H1 (cell line): Measurements from ENCODE around the gene STXBP5. TPM values are rescaled to one million over a fixed set of nuclear protein-coding genes. Genes with fewer than 3 reads are reported as not detected.

Experiments used
- CTCF ChIA-PET: fragments of 300-600 bp; sonication (Branson Sonifier 250); formaldehyde crosslinking; loops from one replicate; lab custom pipeline; 2021; ENCODE audit not compliant: partially characterized antibody; lab: Charles Lee
- POLR2A ChIA-PET: fragments of 300-600 bp; sonication (Branson Sonifier 250); formaldehyde crosslinking; loops from one replicate; lab custom pipeline; 2021; ENCODE audit warnings: inconsistent platforms; ENCODE audit not compliant: partially characterized antibody; lab: Charles Lee
- DNase-seq, 2 experiments: peaks; one replicate each; pipeline versions ENCODE4 v3.0.0 to v3.0.0-alpha.2; 2010 to 2022; ENCODE audit warnings: low spot score in 2 of 2, low read depth in 1 of 2, mixed read lengths in 1 of 2
- FAIRE-seq: peaks from 2 replicates; lab custom pipeline; 2011; peaks lifted over from hg19 to GRCh38; lab: Jason Lieb, UNC
- H2AFZ ChIP-seq: 2 replicates; pipeline ENCODE4 v1.8.1; 2012; ENCODE audit warnings: low read length, inconsistent platforms
- H2AK5ac ChIP-seq: 2 replicates; pipeline ENCODE4 v1.6.1; 2013; ENCODE audit warnings: low read depth, low read length
- H2BK120ac ChIP-seq: replicated peaks from 2 replicates; pipeline ENCODE3; 2013; ENCODE audit warnings: low read depth, low read length, inconsistent platforms
- H2BK12ac ChIP-seq: 2 replicates; pipeline ENCODE4 v1.6.1; 2013; ENCODE audit warnings: low read depth, low read length
- H2BK15ac ChIP-seq: 2 replicates; pipeline ENCODE4 v1.6.1; 2013; ENCODE audit warnings: low read length
- H2BK20ac ChIP-seq: 2 replicates; pipeline ENCODE4 v1.6.1; 2013; ENCODE audit warnings: low read length
- H2BK5ac ChIP-seq: 2 replicates; pipeline ENCODE4 v1.6.1; 2013; ENCODE audit warnings: low read depth, low read length
- H3K14ac ChIP-seq: 2 replicates; pipeline ENCODE4 v1.6.1; 2013; ENCODE audit warnings: inconsistent platforms; ENCODE audit not compliant: insufficient read length
- H3K18ac ChIP-seq: 2 replicates; pipeline ENCODE4 v1.6.1; 2013; ENCODE audit warnings: low read length; ENCODE audit errors: extremely low read depth
- H3K23ac ChIP-seq: 2 replicates; pipeline ENCODE4 v1.6.1; 2013; ENCODE audit warnings: inconsistent platforms; ENCODE audit not compliant: insufficient read length
- H3K23me2 ChIP-seq: 2 replicates; pipeline ENCODE4 v1.6.1; 2013; ENCODE audit warnings: low read depth, low read length
- H3K27ac ChIP-seq: 2 replicates; pipeline ENCODE4 v1.6.1; 2011; ENCODE audit warnings: low read depth, low read length, inconsistent platforms
- H3K27me3 ChIP-seq, 4 experiments: replicated peaks in 1 of 4; 1 replicate in 1 of 4; 2 replicates in 3 of 4; pipeline versions ENCODE4 v1.6.1 to v1.8.1; 2011 to 2013; ENCODE audit warnings: low read length in 3 of 4, mild to moderate bottlenecking in 3 of 4, inconsistent platforms in 2 of 4, mixed read lengths in 2 of 4, moderate library complexity in 1 of 4; ENCODE audit not compliant: control insufficient read depth in 3 of 4, insufficient read depth in 3 of 4; ENCODE audit errors: extremely low read depth in 1 of 4
- H3K36me3 ChIP-seq, 4 experiments: 2 replicates each; pipeline versions ENCODE4 v1.6.1 to v1.8.1; 2011 to 2013; ENCODE audit warnings: mild to moderate bottlenecking in 4 of 4, low read length in 3 of 4, moderate library complexity in 2 of 4, control low read depth in 1 of 4, inconsistent platforms in 1 of 4; ENCODE audit not compliant: insufficient read depth in 4 of 4, control insufficient read depth in 2 of 4
- H3K4ac ChIP-seq: replicated peaks from 2 replicates; pipeline ENCODE3; 2013; ENCODE audit warnings: low read length, low read depth, mixed read lengths, inconsistent platforms; ENCODE audit not compliant: insufficient read length
- H3K4me1 ChIP-seq, 4 experiments: replicated peaks in 1 of 4; 1 replicate in 1 of 4; 2 replicates in 3 of 4; pipeline versions ENCODE4 v1.6.1 to v1.8.1; 2011 to 2013; ENCODE audit warnings: low read length in 3 of 4, inconsistent platforms in 2 of 4, mixed read lengths in 1 of 4; ENCODE audit not compliant: insufficient read depth in 4 of 4, control insufficient read depth in 3 of 4
- H3K4me2 ChIP-seq, 2 experiments: 2 replicates each; pipeline versions ENCODE4 v1.6.1 to v1.8.1; 2011 to 2013; ENCODE audit warnings: low read depth in 2 of 2, low read length in 2 of 2, control low read depth in 1 of 2, inconsistent platforms in 1 of 2, mild to moderate bottlenecking in 1 of 2; ENCODE audit not compliant: insufficient read depth in 1 of 2
- H3K4me3 ChIP-seq, 4 experiments: fragments of 200-600, 300-600 bp in 1 of 4; sonication (generic), shearing (Covaris generic), sonication (Bioruptor Twin) in 1 of 4; 2 replicates each; pipeline versions ENCODE4 v1.5.1 to v1.8.1; 2011 to 2016; ENCODE audit warnings: low read length in 4 of 4, low read depth in 3 of 4, control low read depth in 2 of 4, inconsistent platforms in 2 of 4, mild to moderate bottlenecking in 2 of 4, mixed read lengths in 1 of 4, moderate library complexity in 1 of 4; ENCODE audit not compliant: insufficient read depth in 2 of 4; ENCODE audit errors: extremely low read depth in 1 of 4
- H3K56ac ChIP-seq: replicated peaks from 2 replicates; pipeline ENCODE3; 2013; ENCODE audit warnings: low read depth, mild to moderate bottlenecking, mixed read lengths, low read length, inconsistent platforms; ENCODE audit not compliant: insufficient read length
- H3K79me1 ChIP-seq: 2 replicates; pipeline ENCODE4 v1.6.1; 2013; ENCODE audit warnings: low read depth, low read length, control low read depth
- H3K79me2 ChIP-seq, 2 experiments: 2 replicates each; pipeline versions ENCODE4 v1.6.1 to v1.8.1; 2012 to 2013; ENCODE audit warnings: low read length in 2 of 2, mild to moderate bottlenecking in 2 of 2, inconsistent platforms in 1 of 2; ENCODE audit not compliant: insufficient read depth in 2 of 2, control insufficient read depth in 1 of 2
- H3K9ac ChIP-seq, 4 experiments: replicated peaks in 1 of 4; 1 replicate in 1 of 4; 2 replicates in 3 of 4; pipeline versions ENCODE4 v1.6.1 to v1.8.1; 2011 to 2013; ENCODE audit warnings: low read depth in 3 of 4, low read length in 3 of 4, control low read depth in 2 of 4, mild to moderate bottlenecking in 2 of 4, moderate library complexity in 2 of 4, inconsistent platforms in 1 of 4; ENCODE audit errors: extremely low read depth in 1 of 4
- H3K9me3 ChIP-seq, 2 experiments: 2 replicates each; pipeline versions ENCODE4 v1.6.1 to v1.8.1; 2012 to 2013; ENCODE audit warnings: mild to moderate bottlenecking in 2 of 2, moderate library complexity in 2 of 2, control low read depth in 1 of 2, inconsistent platforms in 1 of 2, low read depth in 1 of 2, low read length in 1 of 2, mixed read lengths in 1 of 2; ENCODE audit not compliant: insufficient read depth in 2 of 2
- H4K20me1 ChIP-seq, 2 experiments: replicated peaks in 1 of 2; 2 replicates each; pipeline versions ENCODE3 to v1.8.1; 2011 to 2013; ENCODE audit warnings: inconsistent platforms in 2 of 2, low read length in 2 of 2, mild to moderate bottlenecking in 1 of 2; ENCODE audit not compliant: insufficient read depth in 2 of 2, control insufficient read depth in 1 of 2
- H4K5ac ChIP-seq: 2 replicates; pipeline ENCODE4 v1.6.1; 2013; ENCODE audit warnings: low read length, low read depth, mixed read lengths, inconsistent platforms; ENCODE audit not compliant: insufficient read length
- H4K8ac ChIP-seq: 2 replicates; pipeline ENCODE4 v1.8.0; 2013; ENCODE audit warnings: mild to moderate bottlenecking, moderate library complexity, low read length, inconsistent platforms; ENCODE audit not compliant: insufficient read depth; ENCODE audit errors: extremely low read depth
- H4K91ac ChIP-seq: replicated peaks from 2 replicates; pipeline ENCODE3; 2013; ENCODE audit warnings: low read length, mixed read lengths, inconsistent platforms; ENCODE audit not compliant: insufficient read length
- BRCA1 ChIP-seq: IDR thresholded peaks from 2 replicates; pipeline ENCODE4 v1.6.1; 2012; ENCODE audit warnings: low read depth, low read length, improper control_type of control experiment
- CBX8 ChIP-seq: fragments of 300-800, 300-1000 bp; sonication (generic); IDR thresholded peaks from 2 replicates; pipeline ENCODE4 v1.7.1; 2016; ENCODE audit warnings: low read depth, low read length, borderline replicate concordance
- CEBPB ChIP-seq: IDR thresholded peaks from 2 replicates; pipeline ENCODE4 v1.6.1; 2012; ENCODE audit warnings: low read depth, low read length
- CTBP2 ChIP-seq: IDR thresholded peaks from 2 replicates; pipeline ENCODE4 v1.7.0; 2011; ENCODE audit warnings: borderline replicate concordance, mild to moderate bottlenecking, moderate library complexity, mixed read lengths, low read length; ENCODE audit not compliant: insufficient read depth, insufficient read length
- JUN ChIP-seq: IDR thresholded peaks from 2 replicates; pipeline ENCODE4 v1.6.1; 2011; ENCODE audit warnings: low read depth, mild to moderate bottlenecking, improper control_type of control experiment, low read length
- PHF8 ChIP-seq: fragments of 200-600 bp; sonication (generic); conservative IDR thresholded peaks from 2 replicates; pipeline ENCODE4 v1.7.1; 2012; ENCODE audit warnings: low read depth, mild to moderate bottlenecking, inconsistent platforms, low read length, moderate library complexity
- POLR2A ChIP-seq, 2 experiments: IDR thresholded peaks; 1 replicate in 1 of 2; 2 replicates in 1 of 2; pipeline ENCODE4 v1.6.1; 2011; ENCODE audit warnings: low read depth in 2 of 2, low read length in 2 of 2, mild to moderate bottlenecking in 2 of 2; ENCODE audit errors: control extremely low read depth in 1 of 2
- POLR2AphosphoS5 ChIP-seq: IDR thresholded peaks from 2 replicates; pipeline ENCODE4 v1.6.1; 2011; ENCODE audit warnings: low read depth, low read length
- TBP ChIP-seq: IDR thresholded peaks from 2 replicates; pipeline ENCODE4 v1.6.1; 2011; ENCODE audit warnings: low read depth, low read length, improper control_type of control experiment
- TEAD4 ChIP-seq: IDR thresholded peaks from 2 replicates; pipeline ENCODE4 v1.6.1; 2012; ENCODE audit warnings: low read depth, low read length, inconsistent platforms, mixed read lengths
- WGBS, 2 experiments: shearing (Covaris generic) in 1 of 2; methylation state at CpG; one replicate each; pipeline versions ENCODE4 v1.1.6 to v1.1.7; 2013 to 2015; ENCODE audit warnings: low lambda C conversion rate in 2 of 2, mixed read lengths in 2 of 2, inconsistent platforms in 1 of 2, low coverage in 1 of 2, missing lambda C conversion rate in 1 of 2; ENCODE audit not compliant: insufficient replicate concordance in 2 of 2, insufficient coverage in 1 of 2, insufficient read length in 1 of 2; ENCODE audit errors: extremely low coverage in 1 of 2, missing lambda C conversion rate in 1 of 2; 5-methylcytosine and 5-hydroxymethylcytosine counted together
- polyA plus RNA-seq, 7 experiments: library from polyadenylated mRNA; depleted of rRNA in 3 of 7; stranded (reverse) in 5 of 7; unstranded in 2 of 7; fragments of >200 nt in 5 of 7; fragments of 200-250 nt in 2 of 7; gene quantifications; 1 replicate in 5 of 7; 2 replicates in 1 of 7; 4 replicates in 1 of 7; pipeline versions ENCODE4 v1.2.1 to v1.2.3, GENCODE V29; 2011 to 2013; ENCODE audit warnings: missing spikeins in 2 of 7, mixed read lengths in 2 of 7
- total RNA-seq: library from RNA; stranded (reverse); fragmentation: NEBNext Ultra II Directional; extraction: Animal tissue kit (Norgen Biotek cat#: 25700); gene quantifications from 2 replicates; pipeline ENCODE4 v1.2.1, GENCODE V29; 2021
- TF ChIP-seq, protein P1 (sequence below): IDR thresholded peaks from 2 replicates; pipeline ENCODE4 v1.6.1; 2011; ENCODE audit warnings: low read depth, mild to moderate bottlenecking, low read length; ENCODE audit not compliant: insufficient read depth

The STXBP5 gene
- total and polyA plus RNA-seq, 2 of the 8 experiments (the other 6 are each of a cell fraction or from before 2014, with no cell fraction given): 2.7 to 10.8 TPM

DNA sequence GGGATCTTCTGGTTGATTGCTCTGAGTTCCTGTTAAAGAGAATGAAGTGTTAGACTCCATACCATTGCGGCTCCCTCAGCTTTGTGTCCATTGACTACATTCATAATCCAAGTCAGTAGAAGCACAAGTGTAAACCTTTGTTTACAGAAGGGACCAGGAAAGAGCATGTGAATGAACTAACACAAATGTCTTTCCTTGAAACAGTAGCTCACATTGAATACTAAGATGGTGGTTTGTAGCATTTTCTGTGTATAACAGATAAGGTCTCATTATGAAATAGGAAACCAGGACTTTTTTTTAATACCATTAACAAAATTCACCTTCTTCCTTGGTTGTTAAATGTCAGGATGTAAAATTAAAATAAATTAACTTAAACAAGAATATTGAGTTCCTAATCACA, 8.4 kb downstream of the STXBP5 start:
- H4K20me1 ChIP-seq: no peaks in the 10 kb centered on the region

More for the DNA sequence above, 8.4 kb downstream of the STXBP5 start:
- Histone ChIP-seq H3K27me3 (no peaks in the 10 kb centered on the region), H3K4ac (no peak overlapping the region), H3K27ac (no peak overlapping the region), H2BK5ac (no peak overlapping the region), H4K91ac (no peak overlapping the region), H3K23me2 (no peaks in the 10 kb centered on the region), H2BK20ac (no peak overlapping the region), H2AK5ac (no peak overlapping the region), H3K23ac (no peak overlapping the region), H2BK15ac (no peak overlapping the region), H4K8ac (no peak overlapping the region), H2BK120ac (no peak overlapping the region), H3K18ac (no peak overlapping the region), H3K9ac (no peak overlapping the region), H3K79me1 (no peaks in the 10 kb centered on the region), H2BK12ac (no peak overlapping the region), H3K14ac (no peak overlapping the region), H3K4me3 (no peak overlapping the region), H2AFZ (no peak overlapping the region), H3K4me1 (0 out of 7 replicates have a peak, but pooled peaks cover 0 to 2% (median 0%) of the 10 kb centered on the region in 4 experiments), H3K79me2 (peaks cover 0 to 10% of the 10 kb centered on the region in 2 experiments; a peak in 2 of 4 replicates), H3K36me3 (peaks cover 0 to 2% (median 0%) of the 10 kb centered on the region in 4 experiments; a peak in 1 of 8 replicates), H3K4me2 (no peak overlapping the region), H4K5ac (no peak overlapping the region), H3K9me3 (no peaks in the 10 kb centered on the region), H3K56ac (no peak overlapping the region)
- ChIA-PET POLR2A (no interaction called here), CTCF (interaction anchor here (1.0 to 1.6 kb wide), 3 partner anchors 8 to 44 kb away, joined by 3 to 6 read pairs (median 4); partner anchors contain the start of gene STXBP5)
- DNase-seq (no peak), FAIRE-seq (no peak)
- WGBS, 2 experiments: 100% methylated on average over 1 of the region's 1 CpG; no CpG with 5 or more reads in 1 of the 2 experiments
- no peak for TF ChIP-seq POLR2A (IDR thresholded peaks at IDR 0.05; ENCODE audit: control extremely low read depth in 1 of 2, low read depth in 2 of 2, low read length in 2 of 2)
- no peak for TF ChIP-seq PHF8
- no peak for TF ChIP-seq TEAD4
- no peak for TF ChIP-seq TBP
- TF ChIP-seq JUN: no peak
- no peak for TF ChIP-seq CTBP2
- TF ChIP-seq CEBPB: no peak
- TF ChIP-seq POLR2AphosphoS5: no peak
- TF ChIP-seq BRCA1: no peak
- TF ChIP-seq, protein P1, sequence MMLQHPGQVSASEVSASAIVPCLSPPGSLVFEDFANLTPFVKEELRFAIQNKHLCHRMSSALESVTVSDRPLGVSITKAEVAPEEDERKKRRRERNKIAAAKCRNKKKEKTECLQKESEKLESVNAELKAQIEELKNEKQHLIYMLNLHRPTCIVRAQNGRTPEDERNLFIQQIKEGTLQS: no peak
- no peak for TF ChIP-seq CBX8
